Measurements from ENCODE around the gene MIDN.

DNA sequence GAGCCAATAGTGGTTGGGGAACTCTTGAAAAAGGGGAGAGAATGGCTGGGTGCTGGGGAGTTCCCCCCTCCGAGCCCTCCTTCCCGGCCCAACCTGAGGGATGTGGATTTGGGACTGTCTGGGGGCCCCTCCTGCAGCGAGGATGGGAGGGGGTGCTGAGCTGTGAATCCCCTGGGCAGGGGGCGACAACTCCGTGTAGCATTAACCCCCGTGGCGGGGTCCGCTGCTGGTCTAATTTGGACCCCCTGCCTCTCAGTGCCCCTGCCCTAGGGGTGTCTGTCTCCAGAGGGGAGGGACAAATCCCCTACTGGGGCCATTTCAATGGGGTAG lies 9.7 kb downstream of the MIDN start:
- TF ChIP-seq ZNF501 (tag by site-specific recombination; IDR thresholded peaks at IDR 0.05) (no peak), ZNF600 (tag by site-specific recombination; IDR thresholded peaks at IDR 0.05) (no peak), ZNF274 (IDR thresholded peaks at IDR 0.05; ENCODE audit: low read length) (no peak), ZNF274 (tag by site-specific recombination; IDR thresholded peaks at IDR 0.05; ENCODE audit: borderline replicate concordance) (no peak), IKZF3 (tag by site-specific recombination; IDR thresholded peaks at IDR 0.05) (peak; percentile 66), ZFP41 (tag by site-specific recombination; IDR thresholded peaks at IDR 0.05; ENCODE audit: borderline replicate concordance) (no peak), KLF9 (tag by site-specific recombination; IDR thresholded peaks at IDR 0.05; ENCODE audit: low read depth) (no peak), ZNF776 (tag by site-specific recombination; IDR thresholded peaks at IDR 0.05; ENCODE audit: borderline replicate concordance) (no peak), ZNF23 (tag by site-specific recombination; IDR thresholded peaks at IDR 0.05; ENCODE audit: borderline replicate concordance) (no peak), ZNF146 (tag by site-specific recombination; IDR thresholded peaks at IDR 0.05) (no peak), ZNF138 (tag by site-specific recombination; IDR thresholded peaks at IDR 0.05; ENCODE audit: borderline replicate concordance) (no peak)
- TF ChIP-seq, protein P1, sequence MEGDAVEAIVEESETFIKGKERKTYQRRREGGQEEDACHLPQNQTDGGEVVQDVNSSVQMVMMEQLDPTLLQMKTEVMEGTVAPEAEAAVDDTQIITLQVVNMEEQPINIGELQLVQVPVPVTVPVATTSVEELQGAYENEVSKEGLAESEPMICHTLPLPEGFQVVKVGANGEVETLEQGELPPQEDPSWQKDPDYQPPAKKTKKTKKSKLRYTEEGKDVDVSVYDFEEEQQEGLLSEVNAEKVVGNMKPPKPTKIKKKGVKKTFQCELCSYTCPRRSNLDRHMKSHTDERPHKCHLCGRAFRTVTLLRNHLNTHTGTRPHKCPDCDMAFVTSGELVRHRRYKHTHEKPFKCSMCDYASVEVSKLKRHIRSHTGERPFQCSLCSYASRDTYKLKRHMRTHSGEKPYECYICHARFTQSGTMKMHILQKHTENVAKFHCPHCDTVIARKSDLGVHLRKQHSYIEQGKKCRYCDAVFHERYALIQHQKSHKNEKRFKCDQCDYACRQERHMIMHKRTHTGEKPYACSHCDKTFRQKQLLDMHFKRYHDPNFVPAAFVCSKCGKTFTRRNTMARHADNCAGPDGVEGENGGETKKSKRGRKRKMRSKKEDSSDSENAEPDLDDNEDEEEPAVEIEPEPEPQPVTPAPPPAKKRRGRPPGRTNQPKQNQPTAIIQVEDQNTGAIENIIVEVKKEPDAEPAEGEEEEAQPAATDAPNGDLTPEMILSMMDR (tag by site-specific recombination; IDR thresholded peaks at IDR 0.05), result no peak
- TF ChIP-seq, protein P2, sequence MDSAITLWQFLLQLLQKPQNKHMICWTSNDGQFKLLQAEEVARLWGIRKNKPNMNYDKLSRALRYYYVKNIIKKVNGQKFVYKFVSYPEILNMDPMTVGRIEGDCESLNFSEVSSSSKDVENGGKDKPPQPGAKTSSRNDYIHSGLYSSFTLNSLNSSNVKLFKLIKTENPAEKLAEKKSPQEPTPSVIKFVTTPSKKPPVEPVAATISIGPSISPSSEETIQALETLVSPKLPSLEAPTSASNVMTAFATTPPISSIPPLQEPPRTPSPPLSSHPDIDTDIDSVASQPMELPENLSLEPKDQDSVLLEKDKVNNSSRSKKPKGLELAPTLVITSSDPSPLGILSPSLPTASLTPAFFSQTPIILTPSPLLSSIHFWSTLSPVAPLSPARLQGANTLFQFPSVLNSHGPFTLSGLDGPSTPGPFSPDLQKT (IDR thresholded peaks at IDR 0.05; ENCODE audit: borderline replicate concordance, low read depth, low read length), result no peak
